Caki2 (cell line): Measurements from ENCODE around the gene CCNJ. TPM values are rescaled to one million over a fixed set of nuclear protein-coding genes. Genes with fewer than 3 reads are reported as not detected.

Source experiments
- total RNA-seq: library from RNA; depleted of rRNA; stranded (reverse); fragments of >200 nt; shearing (Covaris generic); gene quantifications from 2 replicates; pipeline ENCODE4 v1.2.3, GENCODE V29; 2014; ENCODE audit warnings: low replicate concordance; rRNA removed

Gene CCNJ
- total RNA-seq, 1 experiment from 2014 or later, result 1.6 TPM

Other genes with a start within 250 kb of the CCNJ start
- not detected in 2 replicates for gene CC2D2B, start 135.6 kb upstream of the CCNJ start, total RNA-seq
- 5.8 and 7.3 TPM in 2 replicates for gene ZNF518A, start 86.7 kb downstream of the CCNJ start, total RNA-seq
- not detected in 2 replicates for gene BLNK, start 228.0 kb downstream of the CCNJ start, total RNA-seq